ENCODE measurements around the gene PARD3.

Gene PARD3

GRCh38 chr10:34290412-34291081 is 524.5 kb downstream of the PARD3 start:
- DNase-seq (ENCODE audit: low read depth in 2 of 2), result peak; percentile 81 to 95
- TF ChIP-seq, protein P1, sequence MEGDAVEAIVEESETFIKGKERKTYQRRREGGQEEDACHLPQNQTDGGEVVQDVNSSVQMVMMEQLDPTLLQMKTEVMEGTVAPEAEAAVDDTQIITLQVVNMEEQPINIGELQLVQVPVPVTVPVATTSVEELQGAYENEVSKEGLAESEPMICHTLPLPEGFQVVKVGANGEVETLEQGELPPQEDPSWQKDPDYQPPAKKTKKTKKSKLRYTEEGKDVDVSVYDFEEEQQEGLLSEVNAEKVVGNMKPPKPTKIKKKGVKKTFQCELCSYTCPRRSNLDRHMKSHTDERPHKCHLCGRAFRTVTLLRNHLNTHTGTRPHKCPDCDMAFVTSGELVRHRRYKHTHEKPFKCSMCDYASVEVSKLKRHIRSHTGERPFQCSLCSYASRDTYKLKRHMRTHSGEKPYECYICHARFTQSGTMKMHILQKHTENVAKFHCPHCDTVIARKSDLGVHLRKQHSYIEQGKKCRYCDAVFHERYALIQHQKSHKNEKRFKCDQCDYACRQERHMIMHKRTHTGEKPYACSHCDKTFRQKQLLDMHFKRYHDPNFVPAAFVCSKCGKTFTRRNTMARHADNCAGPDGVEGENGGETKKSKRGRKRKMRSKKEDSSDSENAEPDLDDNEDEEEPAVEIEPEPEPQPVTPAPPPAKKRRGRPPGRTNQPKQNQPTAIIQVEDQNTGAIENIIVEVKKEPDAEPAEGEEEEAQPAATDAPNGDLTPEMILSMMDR (IDR thresholded peaks at IDR 0.05; ENCODE audit: low read depth, low read length), result no peak

GRCh38 chr10:34288634-34289033 is 526.5 kb downstream of the PARD3 start:
- TF ChIP-seq, protein P1 (IDR thresholded peaks at IDR 0.05; ENCODE audit: low read depth, low read length), result no peak
- no peak overlapping the region for H3K4me3 ChIP-seq (replicated peaks in 1 of 2; ENCODE audit: low read depth in 2 of 2, low read length in 2 of 2)
- peak; percentile 15 to 65 for DNase-seq (ENCODE audit: low read depth in 2 of 2)

More at GRCh38 chr10:34290412-34291081, 524.5 kb downstream of the PARD3 start:
- H3K4me3 ChIP-seq (replicated peaks in 1 of 2; ENCODE audit: low read depth in 2 of 2, low read length in 2 of 2), result no peak overlapping the region

DNA sequence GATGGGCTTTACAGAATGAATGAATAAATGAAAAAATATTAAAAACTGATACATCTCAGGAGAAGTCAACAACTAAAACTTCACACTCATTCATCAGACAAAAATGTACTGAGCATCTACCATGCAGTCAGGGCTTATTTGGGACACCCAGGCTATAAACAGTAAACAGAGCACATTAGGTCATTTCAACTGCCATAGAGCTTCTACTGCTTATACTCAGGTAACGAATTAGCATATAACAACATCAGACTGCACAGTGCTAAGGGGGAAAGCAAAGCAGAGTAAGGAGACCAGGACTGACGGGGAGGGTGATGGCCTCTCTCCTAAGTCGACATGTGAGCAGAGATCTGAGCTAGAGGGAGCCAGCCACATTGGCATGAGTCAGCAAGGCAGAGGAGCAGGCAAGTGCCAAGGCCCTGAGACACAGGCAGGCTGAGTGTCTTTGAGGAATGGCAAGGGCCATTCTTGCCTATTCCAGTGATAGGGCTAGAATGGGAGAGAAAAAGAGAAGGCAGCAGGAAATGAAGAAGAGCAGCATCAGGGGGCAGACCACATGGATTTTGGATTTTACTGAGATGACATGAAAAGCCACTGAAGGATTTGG is 528.9 kb downstream of the PARD3 start:
- peak; percentile 22 to 63 for DNase-seq (ENCODE audit: low read depth in 2 of 2)

DNA sequence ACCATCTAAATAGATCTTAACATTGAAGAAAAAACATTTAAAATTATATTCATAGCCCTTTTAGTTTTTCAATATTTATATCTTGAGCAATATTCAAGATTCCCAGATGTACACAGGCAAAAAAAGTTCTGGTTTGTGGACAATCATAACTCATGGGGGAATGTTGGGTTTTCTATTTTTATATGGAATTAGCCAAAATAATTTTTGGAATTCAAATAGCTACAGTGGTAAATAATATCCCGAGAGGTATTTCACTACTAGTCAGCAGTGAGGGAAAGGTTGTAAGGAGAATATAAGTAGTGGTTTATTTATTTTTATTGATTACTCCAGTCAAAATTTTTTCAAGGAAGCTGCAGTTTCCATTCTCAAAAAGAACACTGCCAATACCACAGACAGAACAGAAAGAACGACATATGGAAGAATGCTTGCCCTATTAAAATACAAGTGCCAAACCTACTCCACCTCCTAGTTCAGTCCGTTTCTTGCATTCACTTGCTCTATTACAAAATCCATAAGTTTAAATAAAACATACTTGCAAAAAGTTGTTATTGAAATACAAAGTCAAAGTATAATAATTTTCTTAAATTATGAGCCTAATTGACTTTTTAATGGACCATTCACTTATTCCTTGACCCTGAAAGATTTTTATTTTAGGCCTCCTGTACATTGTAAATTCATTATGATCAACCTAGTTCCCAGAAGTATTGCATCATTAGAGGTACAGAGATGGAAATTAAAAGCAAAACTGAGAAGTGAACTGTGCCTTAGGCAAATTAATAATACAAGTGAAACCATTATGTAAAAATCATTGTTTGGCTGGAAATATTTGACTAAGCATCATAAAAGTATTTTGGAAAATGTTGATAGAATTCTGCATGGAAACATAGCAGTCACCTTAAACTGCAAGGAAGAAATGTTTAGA is 533.2 kb downstream of the PARD3 start:
- peak in 1 of 2 donors; percentile 16 for DNase-seq (ENCODE audit: low read depth in 2 of 2)

More for the DNA sequence above, 528.9 kb downstream of the PARD3 start:
- TF ChIP-seq, protein P1 (IDR thresholded peaks at IDR 0.05; ENCODE audit: low read depth, low read length), result no peak
- H3K4me3 ChIP-seq (replicated peaks in 1 of 2; ENCODE audit: low read depth in 2 of 2, low read length in 2 of 2), result no peak overlapping the region

GRCh38 chr10:34280599-34281374 is 534.3 kb downstream of the PARD3 start:
- TF ChIP-seq, protein P1 (IDR thresholded peaks at IDR 0.05; ENCODE audit: low read depth, low read length), result peak; percentile 61
- DNase-seq (ENCODE audit: low read depth in 2 of 2), result peak; percentile 96 to 99
- no peak overlapping the region for H3K4me3 ChIP-seq (replicated peaks in 1 of 2; ENCODE audit: low read depth in 2 of 2, low read length in 2 of 2)

More for the DNA sequence above, 533.2 kb downstream of the PARD3 start:
- H3K4me3 ChIP-seq (replicated peaks in 1 of 2; ENCODE audit: low read depth in 2 of 2, low read length in 2 of 2), result no peak overlapping the region
- TF ChIP-seq, protein P1 (IDR thresholded peaks at IDR 0.05; ENCODE audit: low read depth, low read length), result no peak

GRCh38 chr10:34275626-34276130 is 539.4 kb downstream of the PARD3 start:
- TF ChIP-seq, protein P1 (IDR thresholded peaks at IDR 0.05; ENCODE audit: low read depth, low read length), result no peak
- no peak for DNase-seq (ENCODE audit: low read depth in 2 of 2)
- no peak overlapping the region for H3K4me3 ChIP-seq (replicated peaks in 1 of 2; ENCODE audit: low read depth in 2 of 2, low read length in 2 of 2)
